Tibial artery (tissue), 4 donors: ENCODE results near the gene BRSK2.

Source experiments
- DNase-seq, 2 donors: peaks; one replicate each; pipeline ENCODE4 v3.0.0-alpha.2; 2019
- H3K27ac ChIP-seq, 2 donors: fragments of 200-600 bp; sonication (generic) in 1 of 2; 1 replicate in 1 of 2; 2 replicates in 1 of 2; pipeline ENCODE4 v1.5.1; 2018 to 2019; ENCODE audit warnings: mild to moderate bottlenecking in 1 of 2
- H3K27me3 ChIP-seq, 2 donors: fragments of 200-600 bp; sonication (generic) in 1 of 2; one replicate each; pipeline versions ENCODE4 v1.5.1 to v1.6.0; 2016 to 2019
- H3K36me3 ChIP-seq, 3 donors: fragments of 200-600 bp; sonication (generic) in 2 of 3; one replicate each; pipeline ENCODE4 v1.5.1; 2016 to 2019; ENCODE audit warnings: mild to moderate bottlenecking in 2 of 3
- H3K4me1 ChIP-seq, 4 donors: fragments of 200-600 bp; sonication (generic) in 2 of 4; 1 replicate in 3 of 4; 2 replicates in 1 of 4; pipeline ENCODE4 v1.5.1; 2016 to 2019
- H3K4me3 ChIP-seq, 2 donors: fragments of 200-600 bp; sonication (generic) in 1 of 2; 1 replicate in 1 of 2; 2 replicates in 1 of 2; pipeline ENCODE4 v1.5.1; 2018 to 2019; ENCODE audit warnings: mild to moderate bottlenecking in 2 of 2
- H3K9me3 ChIP-seq, 3 donors: fragments of 200-600 bp; sonication (generic) in 1 of 3; one replicate each; pipeline ENCODE4 v1.5.1; 2016 to 2019
- intact Hi-C: fragments of 100-400 bp; cut with DNase I; formaldehyde crosslinking; loops from one replicate; pipeline ENCODE4 v1.15.0; 2023; ENCODE audit warnings: low total_unique reads
- TF ChIP-seq, protein P1 (sequence below), 2 experiments: fragments of 200-600 bp in 1 of 2; fragments of 450-650 bp in 1 of 2; IDR thresholded peaks; one replicate each; pipeline ENCODE4 v1.5.1; 2017 to 2019; ENCODE audit warnings: antibody characterized with exemption in 2 of 2, mild to moderate bottlenecking in 1 of 2, moderate library complexity in 1 of 2

The BRSK2 gene

DNA sequence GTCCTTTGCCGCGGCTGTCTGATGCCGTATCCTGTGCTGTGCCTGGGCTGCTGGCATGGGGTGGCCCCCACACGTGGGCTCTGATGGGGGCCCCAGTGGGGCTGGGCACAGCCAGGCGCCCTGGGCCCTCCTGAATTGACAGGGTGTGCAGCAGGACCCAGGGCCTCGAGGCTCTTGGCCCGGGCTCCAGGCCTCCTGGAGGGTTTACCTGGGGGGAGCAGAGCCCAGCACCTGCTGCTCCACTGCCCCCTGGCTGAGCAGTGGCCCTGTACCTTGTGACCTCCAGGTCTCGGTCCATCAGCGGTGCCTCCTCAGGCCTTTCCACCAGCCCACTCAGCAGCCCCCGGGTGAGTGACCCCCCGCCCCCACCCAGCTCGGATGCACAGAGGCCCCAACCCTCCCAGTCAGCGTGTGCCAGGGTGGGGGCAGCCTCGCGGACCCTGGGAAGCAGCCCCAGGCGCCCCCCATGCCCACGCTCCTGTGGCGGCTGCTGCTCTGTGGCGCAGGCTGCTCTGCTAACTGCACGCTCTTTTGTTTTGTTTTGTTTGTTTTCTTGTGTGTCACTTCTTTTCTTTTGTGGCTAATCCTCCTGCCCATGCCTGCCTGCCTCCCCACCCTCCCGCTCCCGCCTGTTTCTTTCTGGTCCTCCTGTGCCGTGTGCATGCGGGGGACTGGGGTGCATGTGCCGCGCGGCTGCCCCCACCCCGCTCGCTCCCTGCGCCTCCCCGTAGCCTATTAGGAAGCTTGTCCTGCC lies 59.9 kb downstream of the BRSK2 start:
- Histone ChIP-seq H3K9me3 (no peaks in the 10 kb centered on the region), H3K4me1 (peaks cover 0 to 21% (median 6%) of the 10 kb centered on the region in 4 donors), H3K36me3 (no peaks in the 10 kb centered on the region), H3K4me3 (no peak overlapping the region), H3K27me3 (peaks cover 0 to 62% of the 10 kb centered on the region in 2 donors), H3K27ac (no peak overlapping the region)
- intact Hi-C loops: loop anchor here (10.0 kb wide), 1 partner anchor 125 kb away; the partner anchor contains the start of gene DUSP8
- TF ChIP-seq, protein P1, sequence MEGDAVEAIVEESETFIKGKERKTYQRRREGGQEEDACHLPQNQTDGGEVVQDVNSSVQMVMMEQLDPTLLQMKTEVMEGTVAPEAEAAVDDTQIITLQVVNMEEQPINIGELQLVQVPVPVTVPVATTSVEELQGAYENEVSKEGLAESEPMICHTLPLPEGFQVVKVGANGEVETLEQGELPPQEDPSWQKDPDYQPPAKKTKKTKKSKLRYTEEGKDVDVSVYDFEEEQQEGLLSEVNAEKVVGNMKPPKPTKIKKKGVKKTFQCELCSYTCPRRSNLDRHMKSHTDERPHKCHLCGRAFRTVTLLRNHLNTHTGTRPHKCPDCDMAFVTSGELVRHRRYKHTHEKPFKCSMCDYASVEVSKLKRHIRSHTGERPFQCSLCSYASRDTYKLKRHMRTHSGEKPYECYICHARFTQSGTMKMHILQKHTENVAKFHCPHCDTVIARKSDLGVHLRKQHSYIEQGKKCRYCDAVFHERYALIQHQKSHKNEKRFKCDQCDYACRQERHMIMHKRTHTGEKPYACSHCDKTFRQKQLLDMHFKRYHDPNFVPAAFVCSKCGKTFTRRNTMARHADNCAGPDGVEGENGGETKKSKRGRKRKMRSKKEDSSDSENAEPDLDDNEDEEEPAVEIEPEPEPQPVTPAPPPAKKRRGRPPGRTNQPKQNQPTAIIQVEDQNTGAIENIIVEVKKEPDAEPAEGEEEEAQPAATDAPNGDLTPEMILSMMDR (IDR thresholded peaks at IDR 0.05): no peak
- DNase-seq: no peak

DNA sequence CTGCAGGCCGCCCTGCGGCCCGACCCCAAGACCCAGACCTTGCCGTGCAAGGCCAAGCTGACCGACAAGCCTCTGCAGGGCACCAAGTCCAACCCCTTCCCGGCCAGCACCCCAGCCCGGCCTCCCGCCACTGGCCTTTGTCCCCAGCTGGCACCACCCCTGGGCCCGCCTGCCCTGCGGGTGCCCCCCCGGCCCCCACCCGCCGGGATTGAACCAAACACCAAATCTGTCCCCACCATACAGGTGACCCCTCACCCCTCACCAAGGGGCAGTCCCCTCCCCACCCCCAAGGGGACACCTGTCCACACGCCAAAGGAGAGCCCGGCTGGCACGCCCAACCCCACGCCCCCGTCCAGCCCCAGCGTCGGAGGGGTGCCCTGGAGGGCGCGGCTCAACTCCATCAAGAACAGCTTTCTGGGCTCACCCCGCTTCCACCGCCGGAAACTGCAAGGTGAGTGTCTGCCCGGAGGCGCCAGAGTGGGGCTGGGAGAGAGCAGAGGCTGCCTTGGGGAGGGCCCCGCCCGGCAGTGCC lies 60.7 kb downstream of the BRSK2 start:
- H3K27ac ChIP-seq: no peak overlapping the region
- intact Hi-C loops: loop anchor here (10.0 kb wide), 1 partner anchor 124 kb away; the partner anchor contains the start of gene DUSP8
- TF ChIP-seq, protein P1 (IDR thresholded peaks at IDR 0.05): no peak
- H3K9me3 ChIP-seq: no peaks in the 10 kb centered on the region
- H3K36me3 ChIP-seq: no peaks in the 10 kb centered on the region
- peaks cover 0 to 62% of the 10 kb centered on the region in 2 donors for H3K27me3 ChIP-seq
- H3K4me1 ChIP-seq: peaks cover 0 to 21% (median 6%) of the 10 kb centered on the region in 4 donors
- H3K4me3 ChIP-seq: no peak overlapping the region
- no peak for DNase-seq

DNA sequence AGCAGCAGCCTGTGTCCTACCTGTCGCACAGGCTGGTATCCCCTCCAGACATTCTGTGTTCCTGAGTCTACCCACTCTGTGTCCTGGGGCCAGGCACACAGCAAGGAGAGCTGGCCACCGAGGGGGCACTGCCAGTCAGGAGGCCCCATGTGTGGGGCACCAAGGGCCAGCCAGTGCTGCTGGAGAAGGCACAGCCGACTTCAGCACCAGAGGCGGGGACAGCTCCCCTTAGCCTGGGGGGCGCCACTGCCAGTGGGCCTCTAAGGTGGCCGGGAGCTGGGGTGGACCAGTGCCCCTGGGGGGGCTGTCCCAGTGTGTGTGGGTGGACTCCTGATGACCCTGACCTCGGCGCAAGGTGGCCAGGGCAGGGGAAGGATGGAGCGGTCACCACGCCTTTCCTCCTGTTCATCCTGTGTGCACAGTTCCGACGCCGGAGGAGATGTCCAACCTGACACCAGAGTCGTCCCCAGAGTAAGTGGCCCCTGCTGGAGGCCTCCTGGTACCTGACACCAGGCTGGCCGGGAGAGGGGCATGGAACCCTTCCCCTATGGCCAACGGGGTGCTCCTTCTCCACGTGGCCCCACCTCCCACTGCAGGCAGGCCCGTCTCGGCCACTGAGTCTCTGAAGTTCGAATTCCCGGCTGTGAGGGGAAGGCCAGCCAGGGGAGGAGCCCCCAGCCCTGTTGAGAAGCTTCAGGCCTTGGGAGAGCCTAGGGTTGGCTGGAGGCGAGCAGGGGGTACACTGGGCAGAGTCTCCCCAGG lies 61.4 kb downstream of the BRSK2 start:
- intact Hi-C loops: loop anchor here (10.0 kb wide), 1 partner anchor 124 kb away; the partner anchor contains the start of gene DUSP8
- Histone ChIP-seq H3K4me1 (peaks cover 0 to 21% (median 9%) of the 10 kb centered on the region in 4 donors), H3K36me3 (no peaks in the 10 kb centered on the region), H3K4me3 (no peak overlapping the region), H3K27ac (no peak overlapping the region), H3K27me3 (peaks cover 0 to 62% of the 10 kb centered on the region in 2 donors), H3K9me3 (no peaks in the 10 kb centered on the region)
- DNase-seq: no peak
- TF ChIP-seq, protein P1 (IDR thresholded peaks at IDR 0.05): no peak

DNA sequence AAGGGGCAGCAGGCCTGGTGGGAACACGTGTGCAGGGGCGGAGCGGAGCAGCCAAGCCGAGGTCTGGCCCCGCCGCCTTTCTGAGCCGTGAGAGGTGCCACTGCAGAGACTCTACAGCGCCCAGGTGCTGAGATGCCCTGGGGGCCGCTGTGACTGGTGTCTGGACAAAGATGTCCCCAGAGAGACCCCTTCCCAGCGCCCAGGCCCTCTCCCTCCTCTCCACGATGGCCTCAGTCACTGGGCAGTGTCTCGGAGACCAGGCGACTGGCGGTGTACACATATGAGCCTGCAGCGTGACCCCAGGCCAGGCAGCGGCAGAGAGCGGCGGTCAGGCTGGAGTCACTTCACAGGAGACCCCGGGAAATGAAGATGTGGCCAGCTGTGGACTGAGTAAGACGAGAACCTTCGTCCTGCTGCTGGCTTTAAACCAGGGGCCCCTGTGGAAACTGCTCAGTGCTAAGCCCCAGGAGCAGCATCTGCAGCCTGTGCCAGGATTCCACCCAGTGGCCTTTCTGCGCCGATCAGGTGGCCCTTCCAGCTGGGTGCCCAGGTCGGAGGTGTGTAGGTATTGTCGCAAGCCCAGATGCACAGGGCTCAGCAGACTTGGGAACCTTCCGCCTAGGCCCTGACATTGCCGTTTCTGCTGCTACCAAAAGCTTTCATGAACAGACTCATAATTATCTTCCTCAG lies 62.2 kb downstream of the BRSK2 start:
- peaks cover 0 to 25% (median 10%) of the 10 kb centered on the region in 4 donors for H3K4me1 ChIP-seq
- H3K4me3 ChIP-seq: no peak overlapping the region
- TF ChIP-seq, protein P1 (IDR thresholded peaks at IDR 0.05): no peak
- no peak overlapping the region for H3K27ac ChIP-seq
- H3K27me3 ChIP-seq: peaks cover 0 to 57% of the 10 kb centered on the region in 2 donors
- intact Hi-C loops: loop anchor here (2.0 to 10.0 kb wide), 2 partner anchors 63 to 123 kb away; partner anchors contain the start of gene DUSP8
- no peak for DNase-seq
- H3K9me3 ChIP-seq: no peaks in the 10 kb centered on the region
- H3K36me3 ChIP-seq: no peaks in the 10 kb centered on the region

DNA sequence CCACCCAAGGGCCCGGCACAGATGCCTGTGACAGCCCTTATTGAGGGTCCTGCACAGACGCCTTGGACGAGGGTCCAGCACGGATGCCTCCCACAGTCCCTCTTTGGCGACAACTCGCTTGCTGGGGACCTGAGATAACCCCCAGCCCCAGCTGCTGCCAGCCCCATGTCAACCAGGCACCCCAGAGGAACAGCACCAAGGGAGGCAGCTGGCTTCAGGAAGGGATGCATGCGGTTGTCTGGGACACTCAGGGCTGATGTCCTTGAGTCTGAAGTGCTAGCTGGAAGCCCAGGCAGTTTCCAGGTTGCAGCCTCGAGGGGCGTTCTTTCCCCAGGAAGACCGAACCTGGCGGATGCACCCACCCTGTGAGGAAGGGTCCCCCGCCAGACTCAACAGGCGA lies 63.0 kb downstream of the BRSK2 start:
- Histone ChIP-seq H3K4me1 (peaks cover 0 to 31% (median 10%) of the 10 kb centered on the region in 4 donors), H3K27ac (no peak overlapping the region), H3K4me3 (no peak overlapping the region), H3K9me3 (no peaks in the 10 kb centered on the region), H3K36me3 (no peaks in the 10 kb centered on the region), H3K27me3 (peaks cover 0 to 50% of the 10 kb centered on the region in 2 donors)
- intact Hi-C loops: loop anchor here (2.0 to 10.0 kb wide), 2 partner anchors 62 to 122 kb away; partner anchors contain the start of gene DUSP8
- TF ChIP-seq, protein P1 (IDR thresholded peaks at IDR 0.05): no peak
- no peak for DNase-seq
